ENCODE measurements around the gene COPE.

The COPE gene

GRCh38 chr19:18929311-18929710, 10.1 kb upstream of the COPE start:
- no peak for DNase-seq (ENCODE audit: low read depth)
- TF ChIP-seq CTCF (IDR thresholded peaks at IDR 0.05; ENCODE audit: control insufficient read depth, extremely low read depth, insufficient read depth) = no peak
- no peak overlapping the region for H3K4me3 ChIP-seq (ENCODE audit: low read depth, low read length)

- DNase-seq (ENCODE audit: low read depth) = no peak
- no peak for TF ChIP-seq CTCF (IDR thresholded peaks at IDR 0.05; ENCODE audit: control insufficient read depth, extremely low read depth, insufficient read depth)
- H3K4me3 ChIP-seq (ENCODE audit: low read depth, low read length) = no peak overlapping the region
These were observed 9.0 kb upstream of the COPE start for GRCh38 chr19:18928018-18928805.

- no peak overlapping the region for H3K4me3 ChIP-seq (ENCODE audit: low read depth, low read length)
- TF ChIP-seq CTCF (IDR thresholded peaks at IDR 0.05; ENCODE audit: control insufficient read depth, extremely low read depth, insufficient read depth) = no peak
- DNase-seq (ENCODE audit: low read depth) = no peak
These were observed 5.6 kb upstream of the COPE start for GRCh38 chr19:18924684-18925213.

- TF ChIP-seq CTCF (IDR thresholded peaks at IDR 0.05; ENCODE audit: control insufficient read depth, extremely low read depth, insufficient read depth) = no peak
- no peak for DNase-seq (ENCODE audit: low read depth)
- H3K4me3 ChIP-seq (ENCODE audit: low read depth, low read length) = no peak overlapping the region
These were observed 3.2 kb upstream of the COPE start for GRCh38 chr19:18922228-18922985.

GRCh38 chr19:18921593-18921992, 2.4 kb upstream of the COPE start:
- no peak for DNase-seq (ENCODE audit: low read depth)
- H3K4me3 ChIP-seq (ENCODE audit: low read depth, low read length) = no peak overlapping the region
- TF ChIP-seq CTCF (IDR thresholded peaks at IDR 0.05; ENCODE audit: control insufficient read depth, extremely low read depth, insufficient read depth) = no peak

- no peak for TF ChIP-seq CTCF (IDR thresholded peaks at IDR 0.05; ENCODE audit: control insufficient read depth, extremely low read depth, insufficient read depth)
- H3K4me3 ChIP-seq (ENCODE audit: low read depth, low read length) = peak overlapping the region; percentile 100
- no peak for DNase-seq (ENCODE audit: low read depth)
These were observed 1.2 kb upstream of the COPE start for GRCh38 chr19:18920400-18920799.

Data from LNCaP clone FGC (cell line).